GM23338 (cell line): ENCODE results near the gene PAGE4. TPM values are rescaled to one million over a fixed set of nuclear protein-coding genes. Genes with fewer than 3 reads are reported as not detected.

ENCODE experiments used
- ATAC-seq: fragments of 200-7000 bp; cut with Tn5 transposase; 3 replicates; pipeline ENCODE4 v1.9.1; 2020
- DNase-seq: peaks from one replicate; pipeline ENCODE4 v3.0.0-alpha.2; 2015; ENCODE audit warnings: low spot score
- H2AFZ ChIP-seq: fragments of 200-600 bp; sonication (generic); 2 replicates; pipeline ENCODE4 v1.8.0; 2016; ENCODE audit warnings: antibody characterized with exemption, mild to moderate bottlenecking, moderate library complexity
- H3F3A ChIP-seq: fragments of 200-600 bp; sonication (generic); replicated peaks from 2 replicates; pipeline ENCODE4 v1.8.0; 2017; ENCODE audit warnings: antibody characterized with exemption, mixed run types, low read depth
- H3K27ac ChIP-seq: fragments of 200-600 bp; sonication (generic); 2 replicates; pipeline ENCODE4 v1.6.1; 2016; ENCODE audit warnings: low read depth
- H3K27me3 ChIP-seq: fragments of 200-600 bp; sonication (generic); 2 replicates; pipeline ENCODE4 v1.8.0; 2016; ENCODE audit warnings: mild to moderate bottlenecking, mixed run types, moderate library complexity; ENCODE audit not compliant: insufficient read depth
- H3K36me3 ChIP-seq: fragments of 200-600 bp; sonication (generic); 2 replicates; pipeline ENCODE4 v1.8.0; 2016; ENCODE audit warnings: mild to moderate bottlenecking; ENCODE audit not compliant: insufficient read depth
- H3K4me1 ChIP-seq: fragments of 200-600 bp; sonication (generic); 2 replicates; pipeline ENCODE4 v1.8.0; 2016; ENCODE audit warnings: mild to moderate bottlenecking, moderate library complexity; ENCODE audit not compliant: insufficient read depth
- H3K4me2 ChIP-seq: fragments of 200-600 bp; sonication (generic); 2 replicates; pipeline ENCODE4 v1.7.1; 2017; ENCODE audit warnings: mixed run types
- H3K4me3 ChIP-seq: fragments of 200-600 bp; sonication (generic); 2 replicates; pipeline ENCODE4 v1.6.1; 2016; ENCODE audit warnings: mixed run types
- H3K79me2 ChIP-seq: fragments of 200-600 bp; sonication (generic); replicated peaks from 2 replicates; pipeline ENCODE4 v1.8.0; 2017; ENCODE audit warnings: mild to moderate bottlenecking; ENCODE audit not compliant: insufficient read depth
- H3K9me2 ChIP-seq: fragments of 200-600 bp; sonication (generic); 2 replicates; pipeline ENCODE4 v1.8.0; 2017; ENCODE audit not compliant: insufficient read depth
- H4K20me1 ChIP-seq: fragments of 200-600 bp; sonication (generic); replicated peaks from 2 replicates; pipeline ENCODE4 v1.8.0; 2017; ENCODE audit warnings: mild to moderate bottlenecking; ENCODE audit not compliant: insufficient read depth
- H3K27ac Mint-ChIP-seq: 2 replicates; pipeline ENCODE4 v1.8.0; 2020; ENCODE audit warnings: inconsistent platforms, mild to moderate bottlenecking, moderate library complexity, mixed read lengths
- H3K27me3 Mint-ChIP-seq: 3 replicates; pipeline ENCODE4 v1.8.0; 2022; ENCODE audit warnings: low read depth, mild to moderate bottlenecking, moderate library complexity, mixed read lengths, inconsistent platforms; ENCODE audit not compliant: insufficient read depth, poor library complexity
- H3K36me3 Mint-ChIP-seq: 3 replicates; pipeline ENCODE4 v1.8.0; 2021; ENCODE audit warnings: low read depth, mild to moderate bottlenecking, inconsistent platforms, moderate library complexity, mixed read lengths
- H3K4me1 Mint-ChIP-seq: 3 replicates; pipeline ENCODE4 v1.8.0; 2020; ENCODE audit warnings: mild to moderate bottlenecking, inconsistent platforms, mixed read lengths
- H3K4me3 Mint-ChIP-seq: 3 replicates; pipeline ENCODE4 v1.8.0; 2021; ENCODE audit warnings: moderate library complexity, mild to moderate bottlenecking, inconsistent platforms, mixed read lengths
- H3K9me3 Mint-ChIP-seq: 3 replicates; pipeline ENCODE4 v1.8.0; 2020; ENCODE audit warnings: moderate library complexity, mild to moderate bottlenecking, inconsistent platforms, mixed read lengths
- CTCF ChIP-seq, 2 experiments: fragments of 200-600 bp in 1 of 2; sonication (generic) in 1 of 2; conservative IDR thresholded peaks; 2 replicates each; pipeline versions ENCODE4 v1.5.1 to v1.6.1; 2016 to 2017; ENCODE audit warnings: antibody characterized with exemption in 2 of 2, low read depth in 2 of 2, mild to moderate bottlenecking in 2 of 2, moderate library complexity in 1 of 2
- ETS1 ChIP-seq: IDR thresholded peaks from 2 replicates; pipeline ENCODE4 v1.6.1; 2016; ENCODE audit warnings: antibody characterized with exemption
- EZH2 ChIP-seq: fragments of 200-600 bp; sonication (generic); IDR thresholded peaks from one replicate; pipeline ENCODE4 v1.8.0; 2017; ENCODE audit warnings: antibody characterized with exemption, mild to moderate bottlenecking, low read depth; ENCODE audit not compliant: unreplicated experiment
- EZH2phosphoT487 ChIP-seq: fragments of 200-600 bp; sonication (generic); IDR thresholded peaks from one replicate; pipeline ENCODE4 v1.8.1; 2018; ENCODE audit warnings: antibody characterized with exemption; ENCODE audit not compliant: unreplicated experiment
- NANOG ChIP-seq: IDR thresholded peaks from 2 replicates; pipeline ENCODE4 v1.6.1; 2016; ENCODE audit warnings: antibody characterized with exemption, borderline replicate concordance
- POLR2AphosphoS5 ChIP-seq: IDR thresholded peaks from 2 replicates; pipeline ENCODE4 v1.6.1; 2016; ENCODE audit warnings: antibody characterized with exemption, low read depth
- STAT1 ChIP-seq: IDR thresholded peaks from one replicate; pipeline ENCODE4 v1.6.1; 2016; ENCODE audit warnings: antibody characterized with exemption; ENCODE audit not compliant: unreplicated experiment
- ZNF331 ChIP-seq: fragments of 250-450 bp; sonication (Bioruptor Pico); IDR thresholded peaks from 2 replicates; pipeline ENCODE4 v1.5.0; 2020; ENCODE audit warnings: low read depth, mild to moderate bottlenecking, moderate library complexity
- polyA plus RNA-seq: library from polyadenylated mRNA; unstranded; fragments of >200 nt; fragmentation: Nextera tagmentation; extraction: Ambion mirVana; gene quantifications from 2 replicates; pipeline ENCODE4 v1.2.1, GENCODE V29; 2016
- total RNA-seq: library from RNA; depleted of rRNA; stranded (reverse); fragments of >200 nt; shearing (Covaris generic); gene quantifications from 2 replicates; pipeline ENCODE4 v1.2.3, GENCODE V29; 2014
- TF ChIP-seq, protein P1 (sequence below): IDR thresholded peaks from one replicate; pipeline ENCODE4 v1.6.1; 2018; ENCODE audit warnings: antibody characterized with exemption; ENCODE audit not compliant: unreplicated experiment

PAGE4 gene
- total and polyA plus RNA-seq, 2 experiments from 2014 or later = 1.6 TPM; not detected in 1

GRCh38 chrX:49858341-49858740, 29.2 kb downstream of the PAGE4 start:
- Histone ChIP-seq H3F3A (no peaks in the 10 kb centered on the region), H3K9me2 (no peaks in the 10 kb centered on the region), H3K36me3 (no peaks in the 10 kb centered on the region), H2AFZ (no peak overlapping the region), H3K4me1 (no peaks in the 10 kb centered on the region), H3K4me3 (no peak overlapping the region), H3K79me2 (no peaks in the 10 kb centered on the region), H3K27ac (no peak overlapping the region), H3K4me2 (no peak overlapping the region), H3K27me3 (no peaks in the 10 kb centered on the region), H4K20me1 (no peaks in the 10 kb centered on the region)
- no peaks in the 10 kb centered on the region for H3K9me3 Mint-ChIP-seq
- no peak overlapping the region for H3K27ac Mint-ChIP-seq
- no peaks in the 10 kb centered on the region for H3K27me3 Mint-ChIP-seq
- H3K4me3 Mint-ChIP-seq = no peak overlapping the region
- no peak for DNase-seq
- no peaks in the 10 kb centered on the region for H3K4me1 Mint-ChIP-seq
- H3K36me3 Mint-ChIP-seq = no peaks in the 10 kb centered on the region
- no peak for ATAC-seq
- TF ChIP-seq POLR2AphosphoS5 = no peak
- TF ChIP-seq STAT1 = no peak
- TF ChIP-seq EZH2 = no peak
- TF ChIP-seq CTCF (conservative IDR thresholded peaks at IDR 0.05; ENCODE audit: low read depth in 2 of 2) = no peak
- TF ChIP-seq ZNF331 (CRISPR knock-in tag) = no peak
- TF ChIP-seq ETS1 = no peak
- TF ChIP-seq, protein P1, sequence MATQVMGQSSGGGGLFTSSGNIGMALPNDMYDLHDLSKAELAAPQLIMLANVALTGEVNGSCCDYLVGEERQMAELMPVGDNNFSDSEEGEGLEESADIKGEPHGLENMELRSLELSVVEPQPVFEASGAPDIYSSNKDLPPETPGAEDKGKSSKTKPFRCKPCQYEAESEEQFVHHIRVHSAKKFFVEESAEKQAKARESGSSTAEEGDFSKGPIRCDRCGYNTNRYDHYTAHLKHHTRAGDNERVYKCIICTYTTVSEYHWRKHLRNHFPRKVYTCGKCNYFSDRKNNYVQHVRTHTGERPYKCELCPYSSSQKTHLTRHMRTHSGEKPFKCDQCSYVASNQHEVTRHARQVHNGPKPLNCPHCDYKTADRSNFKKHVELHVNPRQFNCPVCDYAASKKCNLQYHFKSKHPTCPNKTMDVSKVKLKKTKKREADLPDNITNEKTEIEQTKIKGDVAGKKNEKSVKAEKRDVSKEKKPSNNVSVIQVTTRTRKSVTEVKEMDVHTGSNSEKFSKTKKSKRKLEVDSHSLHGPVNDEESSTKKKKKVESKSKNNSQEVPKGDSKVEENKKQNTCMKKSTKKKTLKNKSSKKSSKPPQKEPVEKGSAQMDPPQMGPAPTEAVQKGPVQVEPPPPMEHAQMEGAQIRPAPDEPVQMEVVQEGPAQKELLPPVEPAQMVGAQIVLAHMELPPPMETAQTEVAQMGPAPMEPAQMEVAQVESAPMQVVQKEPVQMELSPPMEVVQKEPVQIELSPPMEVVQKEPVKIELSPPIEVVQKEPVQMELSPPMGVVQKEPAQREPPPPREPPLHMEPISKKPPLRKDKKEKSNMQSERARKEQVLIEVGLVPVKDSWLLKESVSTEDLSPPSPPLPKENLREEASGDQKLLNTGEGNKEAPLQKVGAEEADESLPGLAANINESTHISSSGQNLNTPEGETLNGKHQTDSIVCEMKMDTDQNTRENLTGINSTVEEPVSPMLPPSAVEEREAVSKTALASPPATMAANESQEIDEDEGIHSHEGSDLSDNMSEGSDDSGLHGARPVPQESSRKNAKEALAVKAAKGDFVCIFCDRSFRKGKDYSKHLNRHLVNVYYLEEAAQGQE = no peak
- TF ChIP-seq NANOG = no peak

- Histone ChIP-seq H3K4me3 (no peak overlapping the region), H3K36me3 (no peaks in the 10 kb centered on the region), H3K27ac (no peak overlapping the region), H3K27me3 (no peaks in the 10 kb centered on the region), H3K79me2 (no peaks in the 10 kb centered on the region), H2AFZ (no peak overlapping the region), H3K4me2 (no peak overlapping the region), H3K9me2 (no peaks in the 10 kb centered on the region), H3F3A (no peaks in the 10 kb centered on the region), H4K20me1 (no peaks in the 10 kb centered on the region), H3K4me1 (no peaks in the 10 kb centered on the region)
- Mint-ChIP-seq H3K27me3 (no peaks in the 10 kb centered on the region), H3K4me1 (no peaks in the 10 kb centered on the region), H3K9me3 (no peaks in the 10 kb centered on the region), H3K4me3 (no peak overlapping the region), H3K27ac (no peak overlapping the region), H3K36me3 (no peaks in the 10 kb centered on the region)
- no peak for DNase-seq
- ATAC-seq = no peak
- no peak for TF ChIP-seq EZH2phosphoT487
- no peak for TF ChIP-seq ZNF331 (CRISPR knock-in tag)
- TF ChIP-seq CTCF (conservative IDR thresholded peaks at IDR 0.05; ENCODE audit: low read depth in 2 of 2) = no peak
- TF ChIP-seq, protein P1 = no peak
Measured at GRCh38 chrX:49859491-49859890, 30.4 kb downstream of the PAGE4 start.
